Pancreas (tissue), 10 donors: ENCODE measurements around the gene TTLL3. TPM values are rescaled to one million over a fixed set of nuclear protein-coding genes. Genes with fewer than 3 reads are reported as not detected.

Source experiments
- ATAC-seq, 4 donors: fragments of 200-7000 bp; cut with Tn5 transposase; one replicate each; pipeline versions ENCODE4 v1.8.0 to v1.9.1; 2020; ENCODE audit warnings: mild to moderate bottlenecking in 4 of 4, moderate library complexity in 4 of 4
- DNase-seq, 6 donors: peaks; one replicate each; pipeline ENCODE4 v3.0.0-alpha.2; 2020
- FAIRE-seq: peaks from 2 replicates; lab custom pipeline; 2012; peaks lifted over from hg19 to GRCh38; lab: Jason Lieb, UNC
- H3K27ac ChIP-seq, 4 donors: fragments of 200-600 bp; sonication (generic); 1 replicate in 3 of 4; 2 replicates in 1 of 4; pipeline versions ENCODE4 v1.5.0 to v1.8.0; 2020
- H3K27me3 ChIP-seq, 4 donors: fragments of 200-600 bp; one replicate each; pipeline ENCODE4 v1.8.0; 2021
- H3K36me3 ChIP-seq, 3 donors: fragments of 200-600 bp; sonication (generic) in 1 of 3; one replicate each; pipeline versions ENCODE4 v1.5.0 to v1.8.0; 2020 to 2021
- H3K4me1 ChIP-seq, 3 donors: fragments of 200-600 bp; one replicate each; pipeline ENCODE4 v1.8.0; 2021
- H3K4me3 ChIP-seq, 4 donors: fragments of 200-600 bp; sonication (generic) in 2 of 4; one replicate each; pipeline versions ENCODE4 v1.5.0 to v1.8.0; 2020 to 2021
- H3K9me3 ChIP-seq, 4 donors: fragments of 200-600 bp; one replicate each; pipeline ENCODE4 v1.8.0; 2021
- CTCF ChIP-seq, 4 donors: fragments of 200-600 bp; sonication (generic) in 3 of 4; IDR thresholded peaks; one replicate each; pipeline versions ENCODE4 v1.5.0 to v1.8.0; 2021; ENCODE audit warnings: antibody characterized with exemption in 4 of 4
- WGBS, 2 donors: extraction: QIAGEN DNeasy Blood & Tissue Kit; methylation state at CpG; one replicate each; pipeline ENCODE4 v1.1.7; 2013; 5-methylcytosine and 5-hydroxymethylcytosine counted together
- intact Hi-C, 3 donors: fragments of 100-400 bp; cut with DNase I; formaldehyde crosslinking; loops; one replicate each; pipeline versions ENCODE4 v1.11.1 to v1.14.2; 2022
- polyA plus RNA-seq, 2 donors: library from polyadenylated mRNA; stranded (reverse); fragments of 200-250 nt; gene quantifications; one replicate each; pipeline ENCODE4 v1.2.3, GENCODE V29; 2013
- total RNA-seq, 6 donors: library from RNA; stranded (reverse); fragmentation: NEBNext Ultra II Directional in 4 of 6; extraction: Animal tissue kit (Norgen Biotek cat#: 25700) in 4 of 6; gene quantifications; one replicate each; pipeline versions ENCODE4 v1.2.1 to v1.2.4, GENCODE V29; 2021 to 2023
- donor health status: healthy with polysubstance abuse.
- donor health status: DM: no; HTN: no; CAD: no; lungs with moderate emphysema.
- donor health status: DM: no; HTN: no; CAD: no.
- donor health status: control.
- donor health status: control.
- donor health status: Bipolar disorder and iron deficiency.
- donor health status: DM: yes; HTN: yes; CAD: no.
- donor health status: DM: no; HTN: no; CAD: no.
- donor health status: DM: no; HTN: no; CAD: no.
- donor health status: DM: yes; HTN: yes; CAD: no.

The TTLL3 gene
- total and polyA plus RNA-seq, 8 donors: 9.2 to 104 (median 19.6) TPM

GRCh38 chr3:9838856-9839255 is 28.8 kb downstream of the TTLL3 start:
- 71 to 79% methylated on average over 4 of the region's 4 CpGs for WGBS, 2 donors
- intact Hi-C loops: no loop called here

DNA sequence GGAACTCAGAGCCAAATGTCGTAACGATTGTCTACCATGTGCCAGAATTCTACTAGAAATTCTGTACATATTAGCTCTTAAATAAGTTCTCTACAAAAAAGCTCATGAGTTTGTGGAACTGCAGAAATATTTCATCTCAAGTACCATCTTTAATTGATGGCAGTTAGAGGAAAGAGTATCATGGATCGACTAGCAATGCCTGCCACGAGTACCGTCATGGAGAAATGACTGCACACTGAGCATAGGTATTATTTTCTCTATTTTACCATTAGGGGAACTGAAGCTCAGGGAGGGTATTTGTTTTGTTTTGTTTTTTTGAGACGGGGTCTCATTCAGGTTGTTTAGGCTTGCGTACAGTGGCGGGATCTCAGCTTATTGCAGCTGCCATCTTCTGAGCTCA is 31.0 kb downstream of the TTLL3 start:
- intact Hi-C loops: no loop called here
- 83 to 84% methylated on average over 8 of the region's 8 CpGs for WGBS, 2 donors
- FAIRE-seq: no peak

More at GRCh38 chr3:9838856-9839255, 28.8 kb downstream of the TTLL3 start:
- peak overlapping the region; percentile 47 to 73 (median 66) for H3K27ac ChIP-seq
- FAIRE-seq: no peak
- H3K4me1 ChIP-seq: peaks cover 0 to 15% (median 5%) of the 10 kb centered on the region in 3 donors
- no peaks in the 10 kb centered on the region for H3K27me3 ChIP-seq
- H3K9me3 ChIP-seq: no peaks in the 10 kb centered on the region
- no peak for DNase-seq
- H3K36me3 ChIP-seq: peaks cover 0 to 15% (median 0%) of the 10 kb centered on the region in 3 donors
- ATAC-seq: no peak
- no peak overlapping the region for H3K4me3 ChIP-seq
- TF ChIP-seq CTCF (IDR thresholded peaks at IDR 0.05): no peak

GRCh38 chr3:9843715-9844438 is 33.8 kb downstream of the TTLL3 start, which contains the start of gene RPUSD3:
RPUSD3 (minus strand) TSS chr3:9844008; CDS start chr3:9843990, 18 bp downstream.
- Histone ChIP-seq H3K9me3 (no peaks in the 10 kb centered on the region), H3K27me3 (no peaks in the 10 kb centered on the region), H3K4me3 (peak within 1 kb of the TSS; percentile 40 to 64 (median 60)), H3K4me1 (peaks cover 0 to 7% (median 5%) of the 10 kb centered on the region in 3 donors), H3K36me3 (peaks cover 0 to 15% (median 0%) of the 10 kb centered on the region in 3 donors), H3K27ac (peak within 1 kb of the TSS; percentile 9 to 64 (median 59))
- ATAC-seq (peak; percentile 99 to 100 (median 100)), DNase-seq (peak; percentile 95 to 100 (median 99)), FAIRE-seq (no peak)
- 0% methylated on average over 39 to 42 of the region's 42 CpGs for whole genome bisulfite sequencing, 2 donors
- intact Hi-C loops: no loop called here
- no peak for TF ChIP-seq CTCF (IDR thresholded peaks at IDR 0.05)

More for the DNA sequence above, 31.0 kb downstream of the TTLL3 start:
- Histone ChIP-seq H3K9me3 (no peaks in the 10 kb centered on the region), H3K27me3 (no peaks in the 10 kb centered on the region), H3K4me3 (no peak overlapping the region), H3K4me1 (peaks cover 0 to 15% (median 5%) of the 10 kb centered on the region in 3 donors), H3K36me3 (peaks cover 0 to 15% (median 0%) of the 10 kb centered on the region in 3 donors), H3K27ac (no peak overlapping the region)
- no peak for ATAC-seq
- DNase-seq: no peak
- TF ChIP-seq CTCF (IDR thresholded peaks at IDR 0.05): no peak

DNA sequence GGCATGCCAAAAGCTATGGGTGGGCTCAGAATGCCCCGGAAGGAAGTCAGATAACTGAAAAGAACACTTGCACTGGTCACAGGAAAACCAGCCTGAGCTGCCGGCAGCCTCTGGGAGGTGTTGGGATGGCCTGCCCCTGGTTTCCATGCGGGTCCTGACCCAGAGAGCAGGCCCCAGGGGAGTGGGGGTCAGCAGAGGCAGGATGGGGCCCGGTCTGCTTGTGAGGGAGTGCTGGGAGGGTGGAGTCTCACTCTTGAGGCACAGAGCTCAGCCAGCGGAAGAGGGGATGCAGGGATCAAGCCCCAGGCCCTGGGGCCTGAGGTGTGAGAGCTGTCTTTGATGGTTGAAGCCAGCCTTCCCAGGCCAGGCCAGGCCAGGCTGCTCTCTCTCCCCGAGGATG is 36.2 kb downstream of the TTLL3 start:
- Histone ChIP-seq H3K27ac (no peak overlapping the region), H3K9me3 (no peaks in the 10 kb centered on the region), H3K36me3 (peaks cover 0 to 3% (median 0%) of the 10 kb centered on the region in 3 donors), H3K4me3 (no peak overlapping the region), H3K4me1 (peaks cover 0 to 7% (median 5%) of the 10 kb centered on the region in 3 donors), H3K27me3 (no peaks in the 10 kb centered on the region)
- intact Hi-C loops: no loop called here
- ATAC-seq (no peak), FAIRE-seq (no peak), DNase-seq (peak in 1 of 6 donors; percentile 64)
- no peak for TF ChIP-seq CTCF (IDR thresholded peaks at IDR 0.05)
- 74 to 77% methylated on average over 6 of the region's 6 CpGs for WGBS, 2 donors
